Skin epidermis (tissue), 12 donors: Measurements from ENCODE around the gene MPRIP.
"Not testable (repeated sequence)": the region's sequence is repeated elsewhere in the genome, so short reads cannot be mapped to it uniquely, and the experiment has no call there.

Source experiments
- H3K27ac ChIP-seq, 21 experiments: fragments of 200-600 bp; sonication (generic) in 11 of 21; one replicate each; pipeline ENCODE4 v1.5.0; 2020; ENCODE audit warnings: mild to moderate bottlenecking in 3 of 21, inconsistent platforms in 2 of 21, moderate library complexity in 2 of 21
- H3K4me3 ChIP-seq, 7 experiments: fragments of 200-600 bp; sonication (generic) in 2 of 7; one replicate each; pipeline ENCODE4 v1.5.0; 2020; ENCODE audit warnings: inconsistent platforms in 2 of 7, mild to moderate bottlenecking in 2 of 7, moderate library complexity in 1 of 7

The MPRIP gene, protein sequence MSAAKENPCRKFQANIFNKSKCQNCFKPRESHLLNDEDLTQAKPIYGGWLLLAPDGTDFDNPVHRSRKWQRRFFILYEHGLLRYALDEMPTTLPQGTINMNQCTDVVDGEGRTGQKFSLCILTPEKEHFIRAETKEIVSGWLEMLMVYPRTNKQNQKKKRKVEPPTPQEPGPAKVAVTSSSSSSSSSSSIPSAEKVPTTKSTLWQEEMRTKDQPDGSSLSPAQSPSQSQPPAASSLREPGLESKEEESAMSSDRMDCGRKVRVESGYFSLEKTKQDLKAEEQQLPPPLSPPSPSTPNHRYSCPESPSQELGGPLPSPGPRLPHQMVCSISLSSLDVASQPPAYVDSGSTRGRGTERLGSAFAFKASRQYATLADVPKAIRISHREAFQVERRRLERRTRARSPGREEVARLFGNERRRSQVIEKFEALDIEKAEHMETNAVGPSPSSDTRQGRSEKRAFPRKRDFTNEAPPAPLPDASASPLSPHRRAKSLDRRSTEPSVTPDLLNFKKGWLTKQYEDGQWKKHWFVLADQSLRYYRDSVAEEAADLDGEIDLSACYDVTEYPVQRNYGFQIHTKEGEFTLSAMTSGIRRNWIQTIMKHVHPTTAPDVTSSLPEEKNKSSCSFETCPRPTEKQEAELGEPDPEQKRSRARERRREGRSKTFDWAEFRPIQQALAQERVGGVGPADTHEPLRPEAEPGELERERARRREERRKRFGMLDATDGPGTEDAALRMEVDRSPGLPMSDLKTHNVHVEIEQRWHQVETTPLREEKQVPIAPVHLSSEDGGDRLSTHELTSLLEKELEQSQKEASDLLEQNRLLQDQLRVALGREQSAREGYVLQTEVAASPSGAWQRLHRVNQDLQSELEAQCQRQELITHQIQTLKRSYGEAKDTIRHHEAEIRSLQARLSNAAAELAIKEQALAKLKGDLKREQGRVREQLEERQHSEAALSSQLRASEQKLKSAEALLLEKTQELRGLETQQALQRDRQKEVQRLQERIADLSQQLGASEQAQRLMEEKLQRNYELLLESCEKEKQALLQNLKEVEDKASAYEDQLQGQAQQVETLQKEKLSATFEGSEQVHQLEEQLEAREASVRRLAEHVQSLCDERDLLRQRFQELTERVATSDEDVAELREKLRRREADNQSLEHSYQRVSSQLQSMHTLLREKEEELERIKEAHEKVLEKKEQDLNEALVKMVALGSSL (N-terminal part only)

GRCh38 chr17:17042384-17042736 is at the start of gene MPRIP:
Gene MPRIP (plus strand): TSS chr17:17042457. CDS start chr17:17042849, 392 bp downstream.
- peak within 1 kb of the TSS; percentile 55 to 90 (median 84) for H3K27ac ChIP-seq
- H3K4me3 ChIP-seq: peak within 1 kb of the TSS; percentile 50 to 73 (median 66)

- Histone ChIP-seq H3K27ac (no peak overlapping the region), H3K4me3 (no peak overlapping the region)
Observed at GRCh38 chr17:16994631-16995030, 47.6 kb upstream of the MPRIP start.

GRCh38 chr17:16995930-16996329 is 46.3 kb upstream of the MPRIP start:
- no peak overlapping the region for H3K27ac ChIP-seq
- no peak overlapping the region for H3K4me3 ChIP-seq

DNA sequence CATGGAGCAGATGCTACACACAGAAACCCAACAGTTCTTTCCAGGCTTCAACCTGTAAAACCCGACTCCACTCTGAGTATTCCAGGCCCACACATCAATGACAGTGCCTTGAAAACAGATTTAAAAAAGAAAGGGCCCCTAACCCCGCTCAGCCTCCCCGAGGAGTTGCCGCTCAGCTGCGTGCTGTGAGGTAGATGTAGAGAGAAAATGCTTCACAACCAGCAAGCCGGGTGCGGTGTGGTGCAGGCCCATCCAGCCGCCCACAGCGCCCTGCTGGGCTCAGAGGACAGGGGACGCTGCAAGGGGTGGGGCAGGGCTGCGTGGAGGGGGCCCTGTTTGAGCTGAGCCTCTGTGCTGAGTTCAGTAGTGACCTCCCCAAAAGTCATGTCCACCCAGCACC is 45.5 kb upstream of the MPRIP start:
- H3K4me3 ChIP-seq, H3K27ac ChIP-seq: not testable (repeated sequence)

DNA sequence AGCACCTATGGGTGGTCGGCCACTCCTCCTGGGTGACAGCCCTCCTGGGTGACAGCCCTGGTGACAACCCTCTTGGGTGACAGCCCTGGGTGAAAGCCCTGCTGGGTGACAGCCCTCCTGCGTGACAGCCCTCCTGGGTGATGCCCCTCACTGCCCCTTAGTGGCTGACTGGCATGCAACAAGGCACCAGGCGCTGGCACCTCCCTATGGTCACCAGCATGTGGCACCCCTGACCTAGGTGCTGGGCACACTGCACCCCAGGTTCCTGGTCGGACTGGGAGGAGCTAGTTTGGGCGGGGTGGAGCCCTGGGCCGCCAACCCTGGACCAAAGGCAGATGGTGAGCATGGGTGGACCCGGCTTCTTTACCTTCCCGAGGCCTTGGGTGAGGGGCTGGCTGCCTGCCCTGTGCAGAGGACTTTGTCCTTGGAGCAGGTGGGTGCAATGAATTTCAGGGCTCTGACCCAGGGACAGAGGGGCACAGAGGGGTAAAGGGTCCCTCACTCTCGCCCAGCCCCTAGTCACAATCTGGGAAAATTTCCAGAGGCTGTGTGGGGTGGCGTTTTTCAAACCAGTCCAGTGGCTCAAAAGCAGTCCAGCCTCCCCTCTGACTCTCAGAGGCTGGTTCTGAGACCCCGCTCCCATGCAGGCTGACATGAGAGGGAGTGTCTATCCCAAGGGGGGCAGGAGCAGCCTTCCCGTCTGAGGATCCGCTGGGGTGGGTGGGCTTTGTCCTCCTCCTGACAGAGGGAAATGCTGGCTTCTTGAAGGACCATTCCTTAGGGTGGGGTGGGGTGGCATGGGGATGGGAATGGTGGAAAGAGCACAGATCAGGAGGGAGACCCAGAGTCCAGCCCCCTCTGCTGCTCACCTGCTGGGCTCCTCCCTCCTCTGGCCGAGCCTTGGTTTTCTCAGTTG is 44.5 kb upstream of the MPRIP start:
- Histone ChIP-seq H3K4me3 (no peak overlapping the region), H3K27ac (no peak overlapping the region)

DNA sequence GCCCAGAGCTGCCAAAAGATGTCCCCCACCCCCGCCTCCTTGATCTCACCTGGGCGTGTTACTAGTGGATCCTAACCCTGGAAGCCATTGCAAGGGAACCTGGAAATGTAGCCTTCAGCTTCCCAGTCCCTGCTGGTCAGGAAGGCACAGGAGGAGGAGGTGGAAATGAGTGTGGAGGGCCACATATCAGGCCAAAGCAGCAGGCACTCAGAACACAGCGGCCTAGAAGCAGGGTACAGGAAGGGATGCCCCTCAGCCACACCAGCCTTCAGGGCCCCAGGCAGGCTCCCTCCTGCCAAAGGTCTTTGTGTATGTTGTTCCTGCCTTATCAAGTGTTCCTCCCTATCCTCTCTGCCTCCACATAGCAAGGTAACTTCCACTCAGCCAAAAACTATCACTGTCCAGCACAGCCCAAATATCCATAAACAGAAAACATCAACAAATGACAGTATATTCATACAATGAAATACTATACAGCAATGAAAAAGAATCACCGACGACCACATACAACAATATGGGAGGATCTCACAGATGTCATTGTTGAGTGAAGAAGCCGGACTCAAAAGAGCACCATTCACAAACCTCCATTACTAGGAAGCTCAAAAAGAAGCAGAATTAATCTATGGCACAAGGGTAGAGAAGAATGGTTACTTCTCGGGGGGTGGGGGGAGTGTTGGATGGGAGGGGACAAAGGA is 42.2 kb upstream of the MPRIP start:
- Histone ChIP-seq H3K4me3 (no peak overlapping the region), H3K27ac (no peak overlapping the region)

- no peak overlapping the region for H3K27ac ChIP-seq
- no peak overlapping the region for H3K4me3 ChIP-seq
Observed at GRCh38 chr17:17001076-17001777, 41.0 kb upstream of the MPRIP start.

GRCh38 chr17:17001874-17002520 is 40.3 kb upstream of the MPRIP start:
- Histone ChIP-seq H3K27ac (no peak overlapping the region), H3K4me3 (no peak overlapping the region)

GRCh38 chr17:17002731-17003715 is 39.2 kb upstream of the MPRIP start:
- not testable (repeated sequence) for H3K4me3 ChIP-seq, H3K27ac ChIP-seq

GRCh38 chr17:17004251-17004996 is 37.8 kb upstream of the MPRIP start:
- Histone ChIP-seq H3K4me3 (no peak overlapping the region), H3K27ac (no peak overlapping the region)

DNA sequence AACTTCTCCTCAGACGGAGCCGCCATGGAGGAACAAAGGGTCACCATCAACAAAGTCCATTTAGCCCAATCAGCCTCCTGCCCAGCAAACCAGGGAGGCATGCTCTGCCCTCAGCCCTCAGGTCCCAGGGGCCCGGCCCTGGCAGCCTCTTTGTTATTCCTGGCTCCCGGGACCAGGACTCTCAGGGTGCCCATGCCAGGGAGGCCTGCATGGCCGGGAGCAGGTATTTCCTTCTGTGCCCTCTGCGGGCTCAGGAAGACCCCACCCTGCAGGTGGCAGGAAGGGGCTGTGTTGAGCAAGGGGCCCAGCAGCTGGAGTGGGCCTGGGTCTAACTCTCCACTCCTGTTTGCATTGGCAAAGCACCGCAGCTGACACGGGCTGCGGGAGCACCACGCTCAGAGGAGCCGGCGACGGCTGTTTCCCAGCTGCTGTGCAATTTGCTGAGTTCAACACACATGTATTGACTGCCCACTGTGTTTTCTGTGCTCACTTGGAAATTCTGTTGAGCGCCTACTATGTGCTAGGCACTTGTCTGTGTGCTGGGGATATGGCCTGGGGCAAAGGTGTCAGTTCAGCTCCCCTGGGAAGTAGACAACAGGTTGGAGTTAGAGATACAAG is 37.2 kb upstream of the MPRIP start:
- not testable (repeated sequence) for H3K27ac ChIP-seq, H3K4me3 ChIP-seq

GRCh38 chr17:17007891-17008290 is 34.4 kb upstream of the MPRIP start:
- not testable (repeated sequence) for H3K4me3 ChIP-seq, H3K27ac ChIP-seq

DNA sequence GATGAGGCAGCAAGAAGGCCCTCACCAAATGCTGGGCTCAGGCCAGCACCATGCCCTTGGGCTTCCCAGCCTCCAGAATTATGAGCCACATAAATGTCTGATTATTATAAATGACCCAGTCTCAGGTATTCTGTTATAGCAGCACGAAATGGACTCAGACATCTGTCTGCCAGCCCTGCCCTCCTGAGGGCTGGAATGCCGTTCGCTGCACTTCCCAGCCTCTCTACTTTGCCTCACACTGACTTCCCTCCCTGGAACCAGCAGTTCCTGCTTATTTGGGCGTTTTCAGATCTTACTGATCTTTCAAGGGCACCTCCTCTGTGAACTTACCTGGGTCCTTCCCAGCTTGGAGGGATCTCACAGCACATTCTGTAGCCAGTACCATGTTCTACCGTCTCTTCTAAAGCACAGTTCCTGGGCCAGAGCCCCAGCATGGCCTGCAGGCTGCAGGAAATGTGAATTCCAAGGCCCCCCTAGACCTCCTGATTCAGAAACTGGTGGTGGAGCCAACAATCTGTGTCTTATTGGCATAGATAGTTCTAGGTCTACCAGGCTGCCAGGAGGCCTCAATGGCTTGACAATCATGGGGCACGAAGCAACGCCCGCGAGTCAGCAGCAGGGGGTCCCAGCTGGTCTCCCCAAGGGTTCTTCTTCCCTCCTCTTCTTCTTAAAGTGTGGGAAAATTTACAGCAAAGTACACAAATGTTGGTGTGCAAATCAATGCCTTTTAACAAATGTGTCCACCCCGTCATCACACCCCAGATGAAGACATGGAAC is 33.4 kb upstream of the MPRIP start:
- H3K27ac ChIP-seq: peak overlapping the region in 1 of 21 experiments; percentile 25
- not testable (repeated sequence) for H3K4me3 ChIP-seq

DNA sequence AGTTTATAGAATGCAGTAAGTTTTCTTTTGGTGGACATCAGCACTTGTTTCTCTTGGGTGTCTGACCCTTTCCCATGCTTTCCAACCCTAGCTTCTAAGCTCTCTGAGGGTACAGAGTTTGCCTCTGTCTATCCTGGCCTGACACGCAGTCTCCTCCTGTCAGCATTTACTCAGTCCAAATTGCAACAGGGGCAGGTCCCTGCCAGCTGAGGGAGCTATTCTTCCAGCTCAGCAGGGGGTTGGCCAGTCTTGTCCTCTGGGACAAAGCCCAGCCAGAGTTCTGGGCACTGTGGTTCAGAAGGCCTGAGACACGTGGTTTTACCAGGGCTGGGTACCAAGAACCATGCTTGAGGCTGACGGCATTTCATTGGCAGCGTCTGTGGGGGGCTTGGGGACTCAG is 32.3 kb upstream of the MPRIP start:
- H3K4me3 ChIP-seq, H3K27ac ChIP-seq: not testable (repeated sequence)
